A549 (cell line): Measurements from ENCODE around the gene RAE1. TPM values are rescaled to one million over a fixed set of nuclear protein-coding genes. Genes with fewer than 3 reads are reported as not detected.
A peak's percentile ranks its signal among the peaks of the same experiment; 100 is the strongest.

Experiments used
- ATAC-seq, 2 experiments: fragments of 200-7000 bp in 1 of 2; fragments of >200 bp in 1 of 2; cut with Nextera tagmentation in 1 of 2; cut with Tn5 transposase in 1 of 2; 3 replicates each; pipeline versions ENCODE4 v1.8.0 to v1.9.1; 2018 to 2020; ENCODE audit warnings: mild to moderate bottlenecking in 1 of 2, moderate library complexity in 1 of 2
- CTCF ChIA-PET: fragments of 300-600 bp; sonication (Branson Sonifier 250); formaldehyde crosslinking; extraction: SDS; loops from one replicate; lab custom pipeline; 2021; ENCODE audit warnings: antibody characterized with exemption, inconsistent platforms; lab: Yijun Ruan, JAX
- POLR2A ChIA-PET: fragments of 350-600 bp; formaldehyde crosslinking; extraction: SDS; loops from one replicate; lab custom pipeline; 2021; ENCODE audit warnings: antibody characterized with exemption, inconsistent platforms; lab: Yijun Ruan, JAX
- DNase-seq, 2 experiments: peaks; one replicate each; pipeline versions ENCODE4 v3.0.0 to v3.0.0-alpha.2; 2011 to 2016; ENCODE audit warnings: low read depth in 1 of 2, low spot score in 1 of 2
- FAIRE-seq: peaks from 2 replicates; lab custom pipeline; 2011; peaks lifted over from hg19 to GRCh38; lab: Jason Lieb, UNC
- H3K27ac ChIP-seq, 2 experiments: fragments of >200 bp; sonication (Bioruptor Twin); formaldehyde crosslinking; 3 replicates each; pipeline ENCODE4 v1.5.1; 2016 to 2017
- H3K4me1 ChIP-seq: fragments of >200 bp; sonication (Bioruptor Twin); formaldehyde crosslinking; 3 replicates; pipeline ENCODE4 v1.6.1; 2016
- H3K4me2 ChIP-seq: fragments of >200 bp; sonication (Bioruptor Twin); formaldehyde crosslinking; 3 replicates; pipeline ENCODE4 v1.6.1; 2016
- H3K4me3 ChIP-seq: fragments of >200 bp; sonication (Bioruptor Twin); formaldehyde crosslinking; 3 replicates; pipeline ENCODE4 v1.5.1; 2016
- H3K9me3 ChIP-seq: fragments of >200 bp; sonication (Bioruptor Twin); formaldehyde crosslinking; 3 replicates; pipeline ENCODE4 v1.6.1; 2016
- CEBPB ChIP-seq, 2 experiments: fragments of >200 bp in 1 of 2; sonication (Bioruptor Twin) in 1 of 2; formaldehyde crosslinking in 1 of 2; IDR thresholded peaks; 2 replicates each; pipeline ENCODE4 v1.6.1; 2012 to 2016
- EP300 ChIP-seq, 2 experiments: fragments of >200 bp; sonication (Bioruptor Twin); formaldehyde crosslinking; IDR thresholded peaks; 2 replicates in 1 of 2; 3 replicates in 1 of 2; pipeline ENCODE4 v1.6.1; 2016 to 2017
- FOSB ChIP-seq: fragments of 250-450 bp; sonication (Bioruptor Pico); IDR thresholded peaks from 2 replicates; pipeline ENCODE4 v1.5.0; 2020; ENCODE audit warnings: mild to moderate bottlenecking, moderate library complexity
- HOXB13 ChIP-seq: fragments of 250-450 bp; sonication (Bioruptor Pico); IDR thresholded peaks from 2 replicates; pipeline ENCODE4 v1.5.0; 2020; ENCODE audit warnings: low read depth, mild to moderate bottlenecking, moderate library complexity
- HOXB5 ChIP-seq: fragments of 250-450 bp; sonication (Bioruptor Pico); IDR thresholded peaks from 2 replicates; pipeline ENCODE4 v1.5.0; 2020; ENCODE audit warnings: mild to moderate bottlenecking, moderate library complexity
- KDM1A ChIP-seq: fragments of 200-600 bp; sonication (generic); IDR thresholded peaks from 2 replicates; pipeline ENCODE4 v1.6.1; 2016; ENCODE audit warnings: low read depth, mild to moderate bottlenecking
- MAFK ChIP-seq: fragments of 450-650 bp; IDR thresholded peaks from 2 replicates; pipeline ENCODE4 v1.6.1; 2014; ENCODE audit not compliant: partially characterized antibody
- MAZ ChIP-seq: fragments of 150-350 bp; IDR thresholded peaks from 2 replicates; pipeline ENCODE4 v1.6.1; 2014; ENCODE audit warnings: antibody characterized with exemption, low read depth, low read length, borderline replicate concordance
- NR3C1 ChIP-seq: fragments of >200 bp; sonication (Bioruptor Twin); formaldehyde crosslinking; IDR thresholded peaks from 3 replicates; pipeline ENCODE4 v1.6.1; 2017
- POLR2A ChIP-seq: IDR thresholded peaks from 2 replicates; pipeline ENCODE4 v1.6.1; 2012; ENCODE audit warnings: mild to moderate bottlenecking, low read length
- POLR2AphosphoS2 ChIP-seq: conservative IDR thresholded peaks from 2 replicates; pipeline ENCODE4 v1.6.1; 2012; ENCODE audit warnings: low read length, improper control_type of control experiment, inconsistent platforms
- RARB ChIP-seq: fragments of 250-450 bp; sonication (Bioruptor Pico); IDR thresholded peaks from 2 replicates; pipeline ENCODE4 v1.8.0; 2021; ENCODE audit warnings: mild to moderate bottlenecking, moderate library complexity
- RCOR1 ChIP-seq: fragments of 150-350 bp; IDR thresholded peaks from 2 replicates; pipeline ENCODE4 v1.6.1; 2014; ENCODE audit warnings: antibody characterized with exemption, low read length, low read depth
- SMC3 ChIP-seq: fragments of >200 bp; sonication (Bioruptor Twin); formaldehyde crosslinking; IDR thresholded peaks from 3 replicates; pipeline ENCODE4 v1.6.1; 2018; ENCODE audit warnings: inconsistent platforms
- TFCP2L1 ChIP-seq: fragments of 250-450 bp; sonication (Bioruptor Pico); IDR thresholded peaks from 2 replicates; pipeline ENCODE4 v1.5.0; 2021; ENCODE audit warnings: mild to moderate bottlenecking
- WGBS: methylation state at CpG from one replicate; pipeline ENCODE4 v1.1.6; 2017; ENCODE audit errors: missing lambda C conversion rate; 5-methylcytosine and 5-hydroxymethylcytosine counted together
- polyA plus RNA-seq, 4 experiments: library from polyadenylated mRNA; depleted of rRNA in 3 of 4; stranded (reverse); fragments of >200 nt; fragmentation: RNase III in 1 of 4; extraction: RNeasy Plus Mini Kit Qiagen cat#74134 plus additional on column Dnase treatment in 1 of 4; gene quantifications; 2 replicates in 3 of 4; 3 replicates in 1 of 4; pipeline ENCODE4 v1.2.3, GENCODE V29; 2011 to 2017
- TF ChIP-seq, protein P1 (sequence below): fragments of >200 bp; sonication (Bioruptor Twin); formaldehyde crosslinking; IDR thresholded peaks from 3 replicates; pipeline ENCODE4 v1.6.1; 2016
- TF ChIP-seq, protein P2 (sequence below): fragments of 250-450 bp; sonication (Bioruptor Pico); IDR thresholded peaks from 2 replicates; pipeline ENCODE4 v1.5.0; 2020; ENCODE audit warnings: low read depth, mild to moderate bottlenecking, moderate library complexity
- TF ChIP-seq, protein P3 (sequence below): fragments of 200-600 bp; sonication (generic); IDR thresholded peaks from 2 replicates; pipeline ENCODE4 v1.6.1; 2016; ENCODE audit warnings: antibody characterized with exemption, mild to moderate bottlenecking, moderate library complexity
- TF ChIP-seq, protein P4 (sequence below): fragments of 450-650 bp; IDR thresholded peaks from 2 replicates; pipeline ENCODE4 v1.6.1; 2014; ENCODE audit warnings: antibody characterized with exemption
- TF ChIP-seq, protein P5 (sequence below): fragments of >200 bp; sonication (Bioruptor Twin); formaldehyde crosslinking; IDR thresholded peaks from 2 replicates; pipeline ENCODE4 v1.6.1; 2016

RAE1 gene
- polyA plus RNA-seq, 2 of the 4 experiments (the other 2 are of a cell fraction), result 54.7 to 69.6 TPM

DNA sequence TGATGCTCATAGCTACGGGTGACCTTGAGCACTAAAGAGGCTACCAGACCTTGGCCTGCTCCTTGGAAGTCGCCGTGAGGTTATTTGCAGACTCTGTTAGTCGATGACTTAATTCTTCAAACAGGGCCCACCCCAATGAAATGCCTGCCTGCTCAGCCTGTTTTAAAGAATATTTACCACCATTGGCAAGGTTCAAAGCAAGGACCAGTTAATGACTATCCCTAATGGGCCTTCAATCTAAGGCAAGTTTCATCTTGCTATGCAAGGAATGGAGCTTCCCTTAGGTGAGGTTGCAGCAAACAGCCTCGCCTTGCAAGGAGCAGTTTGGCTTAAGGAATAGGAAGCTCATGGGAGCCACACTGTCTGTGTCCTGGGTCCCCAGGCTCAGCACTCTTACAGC is 44.3 kb upstream of the RAE1 start:
- H3K4me1 ChIP-seq, result no peaks in the 10 kb centered on the region
- no peaks in the 10 kb centered on the region for H3K9me3 ChIP-seq
- FAIRE-seq (no peak), ATAC-seq (no peak), DNase-seq (no peak)
- WGBS, result 29% methylated on average over 5 of the region's 5 CpGs
- H3K27ac ChIP-seq, result no peak overlapping the region
- TF ChIP-seq RARB (CRISPR knock-in tag) (no peak), SMC3 (no peak), HOXB5 (CRISPR knock-in tag) (no peak), POLR2AphosphoS2 (no peak), TFCP2L1 (no peak), HOXB13 (CRISPR knock-in tag) (no peak), CEBPB (IDR thresholded peaks at IDR 0.05) (no peak), POLR2A (no peak), KDM1A (no peak), MAZ (no peak), RCOR1 (no peak), FOSB (CRISPR knock-in tag) (no peak), NR3C1 (no peak), EP300 (IDR thresholded peaks at IDR 0.05) (no peak)
- TF ChIP-seq, protein P1, sequence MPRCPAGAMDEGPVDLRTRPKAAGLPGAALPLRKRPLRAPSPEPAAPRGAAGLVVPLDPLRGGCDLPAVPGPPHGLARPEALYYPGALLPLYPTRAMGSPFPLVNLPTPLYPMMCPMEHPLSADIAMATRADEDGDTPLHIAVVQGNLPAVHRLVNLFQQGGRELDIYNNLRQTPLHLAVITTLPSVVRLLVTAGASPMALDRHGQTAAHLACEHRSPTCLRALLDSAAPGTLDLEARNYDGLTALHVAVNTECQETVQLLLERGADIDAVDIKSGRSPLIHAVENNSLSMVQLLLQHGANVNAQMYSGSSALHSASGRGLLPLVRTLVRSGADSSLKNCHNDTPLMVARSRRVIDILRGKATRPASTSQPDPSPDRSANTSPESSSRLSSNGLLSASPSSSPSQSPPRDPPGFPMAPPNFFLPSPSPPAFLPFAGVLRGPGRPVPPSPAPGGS, result no peak
- TF ChIP-seq, protein P2, sequence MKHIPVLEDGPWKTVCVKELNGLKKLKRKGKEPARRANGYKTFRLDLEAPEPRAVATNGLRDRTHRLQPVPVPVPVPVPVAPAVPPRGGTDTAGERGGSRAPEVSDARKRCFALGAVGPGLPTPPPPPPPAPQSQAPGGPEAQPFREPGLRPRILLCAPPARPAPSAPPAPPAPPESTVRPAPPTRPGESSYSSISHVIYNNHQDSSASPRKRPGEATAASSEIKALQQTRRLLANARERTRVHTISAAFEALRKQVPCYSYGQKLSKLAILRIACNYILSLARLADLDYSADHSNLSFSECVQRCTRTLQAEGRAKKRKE (CRISPR knock-in tag), result no peak
- TF ChIP-seq, protein P3, sequence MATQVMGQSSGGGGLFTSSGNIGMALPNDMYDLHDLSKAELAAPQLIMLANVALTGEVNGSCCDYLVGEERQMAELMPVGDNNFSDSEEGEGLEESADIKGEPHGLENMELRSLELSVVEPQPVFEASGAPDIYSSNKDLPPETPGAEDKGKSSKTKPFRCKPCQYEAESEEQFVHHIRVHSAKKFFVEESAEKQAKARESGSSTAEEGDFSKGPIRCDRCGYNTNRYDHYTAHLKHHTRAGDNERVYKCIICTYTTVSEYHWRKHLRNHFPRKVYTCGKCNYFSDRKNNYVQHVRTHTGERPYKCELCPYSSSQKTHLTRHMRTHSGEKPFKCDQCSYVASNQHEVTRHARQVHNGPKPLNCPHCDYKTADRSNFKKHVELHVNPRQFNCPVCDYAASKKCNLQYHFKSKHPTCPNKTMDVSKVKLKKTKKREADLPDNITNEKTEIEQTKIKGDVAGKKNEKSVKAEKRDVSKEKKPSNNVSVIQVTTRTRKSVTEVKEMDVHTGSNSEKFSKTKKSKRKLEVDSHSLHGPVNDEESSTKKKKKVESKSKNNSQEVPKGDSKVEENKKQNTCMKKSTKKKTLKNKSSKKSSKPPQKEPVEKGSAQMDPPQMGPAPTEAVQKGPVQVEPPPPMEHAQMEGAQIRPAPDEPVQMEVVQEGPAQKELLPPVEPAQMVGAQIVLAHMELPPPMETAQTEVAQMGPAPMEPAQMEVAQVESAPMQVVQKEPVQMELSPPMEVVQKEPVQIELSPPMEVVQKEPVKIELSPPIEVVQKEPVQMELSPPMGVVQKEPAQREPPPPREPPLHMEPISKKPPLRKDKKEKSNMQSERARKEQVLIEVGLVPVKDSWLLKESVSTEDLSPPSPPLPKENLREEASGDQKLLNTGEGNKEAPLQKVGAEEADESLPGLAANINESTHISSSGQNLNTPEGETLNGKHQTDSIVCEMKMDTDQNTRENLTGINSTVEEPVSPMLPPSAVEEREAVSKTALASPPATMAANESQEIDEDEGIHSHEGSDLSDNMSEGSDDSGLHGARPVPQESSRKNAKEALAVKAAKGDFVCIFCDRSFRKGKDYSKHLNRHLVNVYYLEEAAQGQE, result no peak
- TF ChIP-seq, protein P4, sequence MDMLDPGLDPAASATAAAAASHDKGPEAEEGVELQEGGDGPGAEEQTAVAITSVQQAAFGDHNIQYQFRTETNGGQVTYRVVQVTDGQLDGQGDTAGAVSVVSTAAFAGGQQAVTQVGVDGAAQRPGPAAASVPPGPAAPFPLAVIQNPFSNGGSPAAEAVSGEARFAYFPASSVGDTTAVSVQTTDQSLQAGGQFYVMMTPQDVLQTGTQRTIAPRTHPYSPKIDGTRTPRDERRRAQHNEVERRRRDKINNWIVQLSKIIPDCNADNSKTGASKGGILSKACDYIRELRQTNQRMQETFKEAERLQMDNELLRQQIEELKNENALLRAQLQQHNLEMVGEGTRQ, result no peak
- TF ChIP-seq, protein P5, sequence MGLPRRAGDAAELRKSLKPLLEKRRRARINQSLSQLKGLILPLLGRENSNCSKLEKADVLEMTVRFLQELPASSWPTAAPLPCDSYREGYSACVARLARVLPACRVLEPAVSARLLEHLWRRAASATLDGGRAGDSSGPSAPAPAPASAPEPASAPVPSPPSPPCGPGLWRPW, result no peak
- TF ChIP-seq, all 56 proteins: peak for 0
- Histone ChIP-seq H3K4me2 (no peak overlapping the region), H3K4me3 (no peak overlapping the region)
- POLR2A ChIA-PET, result no interaction called here
- CTCF ChIA-PET, result interaction anchor here (1.1 to 1.5 kb wide), 3 partner anchors 16 to 217 kb away, joined by 3 read pairs; no protein-coding TSS in a partner anchor

DNA sequence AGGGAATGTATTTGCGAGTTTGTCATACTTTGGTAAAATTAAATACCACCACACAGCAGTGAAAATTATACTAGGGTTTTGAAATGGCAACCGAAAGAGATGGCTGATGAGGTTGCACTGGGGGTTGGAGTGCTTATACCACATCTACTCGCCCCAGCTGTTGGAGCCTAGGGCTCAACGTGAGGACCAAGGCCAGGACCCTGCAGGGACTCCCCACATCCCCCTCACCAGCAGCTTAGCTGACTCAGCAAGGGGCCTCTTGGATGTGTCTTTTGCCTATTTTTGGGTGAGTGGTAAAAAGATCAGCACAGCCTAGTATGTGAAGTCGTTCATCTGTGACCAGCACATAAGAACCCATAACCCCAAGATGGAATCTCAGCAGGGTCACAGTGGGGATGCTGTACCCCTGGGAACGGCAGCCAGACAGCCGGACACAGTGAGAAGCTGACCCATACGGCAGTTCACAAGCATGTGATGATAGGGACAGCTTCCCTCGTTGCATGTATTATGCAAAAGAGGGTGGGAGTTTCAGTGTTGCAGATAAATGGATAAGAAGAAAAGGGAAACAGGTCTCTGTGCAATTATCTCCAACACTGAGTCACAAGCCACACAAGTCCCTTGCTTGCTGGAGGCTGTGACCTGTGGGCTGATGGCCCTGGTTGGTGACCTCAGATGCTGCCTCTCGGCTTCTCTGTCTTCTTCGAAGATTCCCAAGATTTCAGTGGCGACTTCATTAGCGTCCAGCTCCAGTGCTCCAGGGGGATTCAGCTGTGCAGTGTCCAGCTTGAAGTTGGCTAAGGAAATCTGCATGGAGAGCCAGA is 42.4 kb upstream of the RAE1 start:
- Histone ChIP-seq H3K9me3 (no peaks in the 10 kb centered on the region), H3K4me2 (no peak overlapping the region), H3K27ac (no peak overlapping the region), H3K4me3 (no peak overlapping the region), H3K4me1 (no peaks in the 10 kb centered on the region)
- no peak for FAIRE-seq
- TF ChIP-seq MAFK (peak; percentile 20), HOXB13 (CRISPR knock-in tag) (no peak)
- ATAC-seq, result no peak
- no peak for DNase-seq
- 26% methylated on average over 13 of the region's 13 CpGs for WGBS
- CTCF ChIA-PET, result interaction anchor here (1.3 kb wide), 1 partner anchor 758 kb away, joined by 3 read pairs; no protein-coding TSS in a partner anchor
- POLR2A ChIA-PET, result no interaction called here
